DND-41 (cell line): ENCODE data around the gene SNPH.

Source experiments
- EZH2 ChIP-seq: IDR thresholded peaks from 3 replicates; pipeline ENCODE4 v1.6.1; 2012; ENCODE audit warnings: borderline replicate concordance, low read depth, mild to moderate bottlenecking, moderate library complexity, low read length, inconsistent platforms; ENCODE audit not compliant: severe bottlenecking
- TF ChIP-seq, protein P1 (sequence below): IDR thresholded peaks from 2 replicates; pipeline ENCODE4 v1.5.1; 2012; ENCODE audit warnings: borderline replicate concordance, low read length, moderate library complexity, mild to moderate bottlenecking; ENCODE audit not compliant: poor library complexity, severe bottlenecking; ENCODE audit errors: extremely low read depth

DNA sequence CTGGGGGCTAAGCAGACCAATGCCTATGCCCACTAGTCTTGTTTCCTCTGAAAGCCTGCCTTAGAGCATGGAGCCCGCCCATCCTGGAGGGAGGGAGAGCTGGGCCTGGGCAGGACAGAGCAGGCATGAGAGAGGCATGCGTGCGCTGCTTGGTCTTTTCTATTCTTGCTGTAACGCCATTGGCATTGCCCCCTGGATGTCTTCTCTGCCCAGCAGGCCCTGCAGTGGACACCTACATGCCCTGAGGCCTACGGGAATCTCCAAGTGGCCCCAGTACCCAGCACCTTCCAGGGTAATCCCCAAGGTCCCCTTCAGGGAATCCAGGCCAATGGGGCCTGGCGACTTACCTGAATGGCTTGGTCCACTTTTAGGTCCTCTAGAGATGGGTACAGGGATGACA, 53.9 kb downstream of the SNPH start:
- TF ChIP-seq, protein P1, sequence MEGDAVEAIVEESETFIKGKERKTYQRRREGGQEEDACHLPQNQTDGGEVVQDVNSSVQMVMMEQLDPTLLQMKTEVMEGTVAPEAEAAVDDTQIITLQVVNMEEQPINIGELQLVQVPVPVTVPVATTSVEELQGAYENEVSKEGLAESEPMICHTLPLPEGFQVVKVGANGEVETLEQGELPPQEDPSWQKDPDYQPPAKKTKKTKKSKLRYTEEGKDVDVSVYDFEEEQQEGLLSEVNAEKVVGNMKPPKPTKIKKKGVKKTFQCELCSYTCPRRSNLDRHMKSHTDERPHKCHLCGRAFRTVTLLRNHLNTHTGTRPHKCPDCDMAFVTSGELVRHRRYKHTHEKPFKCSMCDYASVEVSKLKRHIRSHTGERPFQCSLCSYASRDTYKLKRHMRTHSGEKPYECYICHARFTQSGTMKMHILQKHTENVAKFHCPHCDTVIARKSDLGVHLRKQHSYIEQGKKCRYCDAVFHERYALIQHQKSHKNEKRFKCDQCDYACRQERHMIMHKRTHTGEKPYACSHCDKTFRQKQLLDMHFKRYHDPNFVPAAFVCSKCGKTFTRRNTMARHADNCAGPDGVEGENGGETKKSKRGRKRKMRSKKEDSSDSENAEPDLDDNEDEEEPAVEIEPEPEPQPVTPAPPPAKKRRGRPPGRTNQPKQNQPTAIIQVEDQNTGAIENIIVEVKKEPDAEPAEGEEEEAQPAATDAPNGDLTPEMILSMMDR = no peak
- TF ChIP-seq EZH2 = no peak
